SH-SY5Y (cell line): Measurements from ENCODE around the gene GAB2.
A peak's percentile ranks its signal among the peaks of the same experiment; 100 is the strongest.

Source experiments
- GATA2 ChIP-seq: IDR thresholded peaks from 2 replicates; pipeline ENCODE4 v1.6.1; 2011; ENCODE audit warnings: mild to moderate bottlenecking, low read depth, low read length
- GATA3 ChIP-seq: IDR thresholded peaks from 2 replicates; pipeline ENCODE4 v1.6.1; 2011; ENCODE audit warnings: low read depth, mild to moderate bottlenecking, low read length, moderate library complexity

The GAB2 gene

DNA sequence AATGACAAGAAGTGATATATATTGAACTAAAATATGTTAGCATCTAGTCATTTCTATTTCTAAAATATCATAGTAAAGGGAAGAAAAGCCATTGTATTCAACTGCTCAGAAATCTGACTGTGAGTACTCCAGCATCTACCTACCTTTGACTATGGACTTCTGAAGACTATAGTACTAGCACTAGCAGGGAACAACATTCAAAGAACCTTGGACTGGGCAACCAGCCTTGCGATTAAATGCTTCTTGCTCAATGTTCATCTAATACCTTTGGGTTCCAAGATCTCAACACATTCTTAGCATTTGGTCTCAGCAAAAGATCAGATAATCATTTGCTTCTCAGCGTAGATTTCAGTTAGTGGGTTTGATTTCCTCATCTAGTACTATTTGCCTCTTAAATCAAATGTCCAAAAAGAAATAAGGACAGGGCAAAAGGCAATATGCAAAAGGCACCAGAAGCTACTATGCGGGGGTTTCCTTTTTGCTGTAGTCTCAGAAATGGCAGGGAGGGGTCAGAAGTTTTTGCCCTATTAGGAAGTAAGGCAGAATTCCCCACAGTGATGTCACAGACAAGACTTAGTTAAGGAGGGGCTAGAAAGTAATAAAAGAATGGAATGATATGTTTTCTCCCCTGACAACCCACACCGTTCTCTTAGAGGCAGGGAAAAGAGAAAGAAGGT lies 80.6 kb downstream of the GAB2 start:
- no peak for TF ChIP-seq GATA2
- no peak for TF ChIP-seq GATA3

DNA sequence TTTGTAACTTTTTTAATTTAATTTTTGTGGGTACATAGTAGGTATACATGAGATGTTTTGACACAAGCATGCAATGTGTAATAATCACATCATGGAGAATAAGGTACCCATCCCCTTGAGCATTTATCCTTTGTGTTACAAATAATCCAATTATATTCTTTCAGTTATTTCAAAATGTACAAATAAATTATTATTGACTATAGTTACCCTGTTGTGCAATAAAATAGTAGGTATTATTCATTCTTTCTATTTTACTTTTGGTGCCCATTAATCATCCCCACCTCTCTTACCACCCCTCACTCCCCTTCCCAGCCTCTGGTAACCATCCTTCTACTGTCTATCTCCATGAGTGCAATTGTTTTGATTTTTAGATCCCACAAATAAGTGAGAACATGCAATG lies 83.5 kb downstream of the GAB2 start:
- TF ChIP-seq GATA3, result no peak
- TF ChIP-seq GATA2, result no peak

- no peak for TF ChIP-seq GATA2
- TF ChIP-seq GATA3, result no peak
Measured at GRCh38 chr11:78332872-78333271, 84.7 kb downstream of the GAB2 start.

DNA sequence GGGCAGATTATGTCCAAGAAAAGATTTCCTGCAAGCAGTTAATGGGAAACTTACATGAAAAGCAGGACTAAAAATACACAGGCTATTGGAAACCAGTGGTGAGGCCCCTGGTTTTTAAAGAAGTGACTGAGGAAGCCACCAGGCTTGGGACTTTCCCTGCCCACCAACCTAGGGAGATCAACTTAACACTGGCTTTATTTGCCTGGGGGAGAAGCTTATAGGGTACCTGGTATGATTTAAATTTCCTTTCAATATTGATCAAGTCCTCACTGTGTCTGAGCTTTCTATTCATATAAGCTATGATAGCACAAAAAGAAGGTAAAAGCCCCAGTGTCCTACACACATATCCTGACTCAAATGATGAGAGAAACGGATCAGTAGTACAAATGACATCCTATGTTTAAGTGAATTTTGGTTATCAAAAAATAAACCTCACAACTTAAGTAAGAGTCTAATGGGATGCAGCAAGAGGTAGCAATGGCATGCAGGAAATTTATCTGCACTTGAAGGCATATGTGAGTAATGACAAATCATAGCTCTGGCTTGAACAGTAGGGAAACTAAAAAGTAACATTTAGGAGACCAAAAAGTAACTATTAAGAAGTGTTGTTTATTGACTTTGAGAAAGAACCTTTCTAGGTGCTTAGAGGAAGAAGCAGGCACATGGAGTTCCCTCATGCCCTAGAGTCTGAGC lies 85.3 kb downstream of the GAB2 start:
- TF ChIP-seq GATA3 (no peak), GATA2 (no peak)

DNA sequence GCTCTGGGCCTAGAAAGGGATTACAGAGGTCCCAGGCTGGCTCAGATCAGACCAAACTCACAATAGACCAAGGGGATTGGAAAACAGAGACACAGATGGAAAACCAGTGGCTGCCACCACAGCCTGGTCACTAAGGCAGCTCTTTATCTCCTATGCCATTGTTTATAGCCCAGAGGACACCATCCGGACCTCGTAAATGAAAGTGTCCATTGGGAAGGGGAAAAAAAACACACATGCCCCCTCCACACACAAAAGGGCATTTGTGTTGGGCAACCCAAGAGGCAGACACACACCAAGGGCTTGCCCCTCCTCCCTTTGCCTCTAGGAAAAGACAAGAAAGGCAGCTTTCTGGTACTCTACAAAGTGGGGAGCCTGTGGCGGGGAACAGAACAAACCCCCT lies 85.9 kb downstream of the GAB2 start:
- no peak for TF ChIP-seq GATA2
- no peak for TF ChIP-seq GATA3

DNA sequence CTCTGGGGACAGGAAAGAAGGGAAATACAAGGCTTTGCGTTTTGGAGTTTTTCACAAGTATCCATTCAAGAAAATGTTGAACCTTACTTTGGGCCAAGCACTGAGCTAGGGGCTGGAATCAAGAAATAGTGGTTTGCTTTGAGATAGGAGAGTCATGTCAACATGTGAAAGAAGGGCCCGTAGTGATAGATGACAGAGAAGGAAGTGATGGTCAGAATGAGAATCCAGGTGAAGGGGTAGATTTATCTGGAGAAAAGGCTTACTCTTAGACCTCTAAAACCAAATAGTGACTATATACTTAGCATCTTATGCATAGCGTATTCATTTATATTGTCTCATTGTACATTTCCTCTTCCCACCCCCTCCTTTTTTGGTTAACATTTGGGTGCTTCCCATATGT lies 87.3 kb downstream of the GAB2 start:
- no peak for TF ChIP-seq GATA2
- TF ChIP-seq GATA3, result no peak

DNA sequence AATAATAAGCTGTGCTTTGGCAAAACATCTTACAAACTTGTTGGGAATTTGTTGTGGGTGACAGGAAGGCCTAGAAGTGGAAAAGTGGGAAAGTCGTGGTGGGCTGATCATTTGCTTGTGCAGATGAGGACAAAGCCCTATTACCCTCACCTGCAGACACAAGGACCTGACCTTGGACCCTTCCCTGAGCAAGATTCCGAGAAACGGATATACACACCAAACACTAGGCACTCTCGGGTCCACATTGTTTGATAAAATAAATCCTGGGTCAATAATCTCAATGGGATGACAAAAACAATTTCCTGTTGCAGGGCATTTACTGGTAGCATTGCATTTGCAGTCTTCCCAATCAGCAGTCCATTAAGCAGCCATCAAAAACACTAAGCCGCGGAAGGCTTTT lies 89.7 kb downstream of the GAB2 start:
- no peak for TF ChIP-seq GATA2
- no peak for TF ChIP-seq GATA3

- TF ChIP-seq GATA3, result no peak
Measured at GRCh38 chr11:78325274-78325781, 92.3 kb downstream of the GAB2 start.

DNA sequence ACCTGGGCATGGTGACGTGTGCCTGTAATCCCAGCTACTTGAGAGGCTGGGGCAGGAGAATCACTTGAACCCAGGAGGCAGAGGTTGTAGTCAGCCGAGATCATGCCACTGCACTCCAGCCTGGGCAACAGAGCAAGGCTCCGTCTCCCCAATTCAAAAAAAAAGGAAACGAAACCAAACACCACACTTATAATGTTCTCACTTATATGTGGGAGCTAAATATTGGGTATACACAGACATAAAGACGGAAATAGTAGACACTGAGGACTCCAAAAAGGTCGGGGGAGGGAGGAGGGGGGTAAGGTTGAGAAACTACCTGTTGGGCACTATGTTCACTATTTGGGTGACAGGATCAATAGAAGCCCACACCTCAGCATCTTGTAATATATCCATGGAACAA lies 94.3 kb downstream of the GAB2 start:
- TF ChIP-seq GATA2, result no peak
- TF ChIP-seq GATA3, result no peak

DNA sequence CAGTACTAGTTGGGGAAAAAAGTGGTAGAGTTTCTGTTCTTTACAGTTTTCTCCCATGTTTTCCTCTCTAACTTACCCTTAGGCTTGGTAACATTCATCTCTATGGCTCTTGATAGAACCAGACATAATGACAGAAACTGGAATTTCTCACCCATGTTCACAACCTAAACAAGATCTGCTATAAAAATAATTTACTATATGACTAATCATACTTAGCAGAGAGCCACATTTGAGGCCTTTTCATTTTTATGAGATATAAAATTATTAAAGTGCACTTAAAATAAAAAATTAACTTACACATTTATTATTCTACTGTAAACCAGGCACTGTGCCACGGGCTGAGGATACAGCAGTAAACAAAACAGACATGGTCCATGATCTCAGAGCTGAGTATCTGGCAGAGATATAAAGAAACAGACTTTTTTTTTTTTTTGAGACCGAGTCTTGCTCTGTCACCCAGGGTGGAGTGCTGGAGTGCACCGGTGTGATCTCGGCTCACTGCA lies 98.1 kb downstream of the GAB2 start:
- TF ChIP-seq GATA2 (no peak), GATA3 (no peak)

DNA sequence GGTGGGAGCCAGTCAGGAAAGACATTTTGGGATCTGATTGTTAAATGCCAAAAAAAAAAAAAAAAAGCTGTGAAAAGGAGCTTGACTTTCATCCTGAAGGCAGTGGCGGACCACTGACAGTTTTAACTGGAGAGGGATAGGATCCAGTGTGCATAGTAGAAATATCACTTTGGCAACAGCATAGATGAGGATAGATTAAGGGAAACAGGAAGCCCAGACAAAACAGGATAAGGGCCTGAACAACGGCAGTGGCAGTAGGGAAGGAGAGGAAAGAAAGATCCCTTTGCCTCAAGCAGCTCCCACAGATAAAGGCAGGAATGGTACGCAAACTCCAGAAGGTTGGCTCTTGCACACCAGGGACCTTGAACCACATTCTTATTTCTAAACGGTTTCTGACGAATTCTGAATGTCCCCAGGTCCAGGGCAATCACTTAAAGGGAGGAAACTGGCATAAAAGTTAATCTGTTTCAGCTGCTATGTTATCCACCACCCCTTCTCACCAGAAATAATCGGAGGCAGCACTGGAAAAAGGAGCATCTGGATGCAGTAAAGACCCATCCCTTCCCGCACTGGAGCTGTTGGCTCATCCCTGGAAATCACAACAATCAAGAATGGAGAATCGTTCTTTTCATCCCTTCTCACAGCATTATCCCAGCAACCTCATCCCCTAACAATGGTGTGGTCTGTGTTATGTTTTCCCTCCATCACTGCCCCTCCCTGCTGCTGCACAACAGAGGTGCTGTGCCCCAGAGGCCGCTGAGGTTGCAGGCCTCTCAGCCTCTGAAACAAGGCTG lies 99.1 kb downstream of the GAB2 start:
- TF ChIP-seq GATA2, result peak; percentile 82
- TF ChIP-seq GATA3, result no peak

DNA sequence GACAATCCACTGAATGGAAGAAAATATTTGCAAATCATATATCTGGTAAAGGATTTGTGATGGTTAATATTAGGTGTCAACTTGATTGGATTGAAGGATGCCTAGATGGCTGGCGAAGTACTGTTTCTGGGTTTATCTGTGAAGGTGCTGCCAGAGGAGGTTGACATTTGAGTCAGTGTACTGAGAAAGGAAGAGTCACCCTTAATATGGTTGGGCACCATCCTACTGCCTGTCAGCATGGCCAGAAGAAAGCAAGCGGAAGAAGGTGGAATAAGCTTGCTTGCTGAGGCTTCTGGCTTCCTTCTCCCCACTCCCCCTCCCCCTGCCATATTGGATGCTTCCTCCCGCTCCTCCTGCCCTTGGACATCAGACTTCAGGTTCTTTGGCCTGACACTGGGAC lies 101.9 kb downstream of the GAB2 start:
- no peak for TF ChIP-seq GATA3
- no peak for TF ChIP-seq GATA2

GRCh38 chr11:78314762-78315161 lies 102.9 kb downstream of the GAB2 start:
- no peak for TF ChIP-seq GATA2
- TF ChIP-seq GATA3, result no peak

DNA sequence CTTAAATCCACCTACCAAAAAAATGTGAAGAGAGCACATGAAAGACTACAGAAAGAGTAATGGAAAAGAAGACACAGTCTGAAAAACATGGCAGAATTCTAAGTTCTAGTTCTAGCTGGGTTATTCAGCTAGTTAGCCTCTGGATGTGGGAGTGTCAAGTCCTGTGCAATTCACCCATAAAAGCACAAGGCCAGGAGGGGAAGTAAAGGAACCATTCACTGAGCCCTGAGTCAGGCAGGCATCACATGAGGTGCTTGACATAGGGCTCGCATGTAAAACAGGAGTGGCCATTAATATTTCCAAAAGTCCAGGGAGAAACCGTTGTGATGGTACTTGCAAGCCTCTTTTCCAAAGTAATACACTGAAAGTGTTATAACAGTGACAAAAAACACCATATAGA lies 103.7 kb downstream of the GAB2 start:
- no peak for TF ChIP-seq GATA3
- no peak for TF ChIP-seq GATA2

DNA sequence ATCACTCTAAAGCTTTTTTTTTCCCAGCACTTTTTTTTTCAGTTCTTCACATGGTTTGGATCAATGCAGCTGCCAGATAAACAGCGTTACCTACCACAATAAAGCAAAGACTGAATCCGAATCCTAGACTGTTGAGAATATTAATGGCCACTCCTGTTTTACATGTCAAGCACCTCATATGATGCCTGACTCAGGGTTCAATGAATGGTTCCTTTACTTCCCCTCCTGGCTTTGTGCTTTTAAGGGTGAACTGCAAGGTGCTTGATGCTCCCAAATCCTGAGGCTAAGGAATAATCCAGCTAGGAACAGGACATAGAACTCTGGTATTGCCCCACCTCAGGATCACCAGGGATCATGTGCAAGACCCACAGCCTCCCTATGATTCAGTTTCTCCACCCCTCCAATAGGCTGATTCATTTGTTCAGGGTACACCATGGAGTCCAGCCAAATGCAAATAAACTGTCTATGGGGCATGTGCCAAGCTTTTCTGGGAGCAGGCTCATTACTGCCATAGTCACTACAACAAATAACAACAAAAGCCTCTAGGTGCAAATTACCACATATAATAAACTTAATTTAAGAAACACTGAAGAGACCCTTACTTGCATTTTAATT lies 104.3 kb downstream of the GAB2 start:
- TF ChIP-seq GATA3 (no peak), GATA2 (no peak)
